ENCODE data around the gene APOBEC3H. TPM values are rescaled to one million over a fixed set of nuclear protein-coding genes. Genes with fewer than 3 reads are reported as not detected.

Gene APOBEC3H
- total and polyA plus RNA-seq, 12 donors: 0.15 to 8.6 (median 0.52) TPM; not detected in 3

- WGBS, 4 donors: 73 to 74% (median 73%) methylated on average over 15 of the region's 15 CpGs
- Histone ChIP-seq H3K27ac (no peak overlapping the region), H3K4me3 (no peak overlapping the region), H3K36me3 (replicated peaks in 1 of 2) (no peaks in the 10 kb centered on the region), H3K9me3 (replicated peaks in 1 of 3) (no peaks in the 10 kb centered on the region), H3K4me1 (replicated peaks in 1 of 2) (no peaks in the 10 kb centered on the region), H3K27me3 (no peaks in the 10 kb centered on the region)
- TF ChIP-seq POLR2A (IDR thresholded peaks at IDR 0.05): no peak
- TF ChIP-seq, protein P1, sequence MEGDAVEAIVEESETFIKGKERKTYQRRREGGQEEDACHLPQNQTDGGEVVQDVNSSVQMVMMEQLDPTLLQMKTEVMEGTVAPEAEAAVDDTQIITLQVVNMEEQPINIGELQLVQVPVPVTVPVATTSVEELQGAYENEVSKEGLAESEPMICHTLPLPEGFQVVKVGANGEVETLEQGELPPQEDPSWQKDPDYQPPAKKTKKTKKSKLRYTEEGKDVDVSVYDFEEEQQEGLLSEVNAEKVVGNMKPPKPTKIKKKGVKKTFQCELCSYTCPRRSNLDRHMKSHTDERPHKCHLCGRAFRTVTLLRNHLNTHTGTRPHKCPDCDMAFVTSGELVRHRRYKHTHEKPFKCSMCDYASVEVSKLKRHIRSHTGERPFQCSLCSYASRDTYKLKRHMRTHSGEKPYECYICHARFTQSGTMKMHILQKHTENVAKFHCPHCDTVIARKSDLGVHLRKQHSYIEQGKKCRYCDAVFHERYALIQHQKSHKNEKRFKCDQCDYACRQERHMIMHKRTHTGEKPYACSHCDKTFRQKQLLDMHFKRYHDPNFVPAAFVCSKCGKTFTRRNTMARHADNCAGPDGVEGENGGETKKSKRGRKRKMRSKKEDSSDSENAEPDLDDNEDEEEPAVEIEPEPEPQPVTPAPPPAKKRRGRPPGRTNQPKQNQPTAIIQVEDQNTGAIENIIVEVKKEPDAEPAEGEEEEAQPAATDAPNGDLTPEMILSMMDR (IDR thresholded peaks at IDR 0.05): no peak
- no peak for DNase-seq
- intact Hi-C loops (cut with DNase I): loop anchor here in 1 of 2 donors (10.0 kb wide), 1 partner anchor 346 kb away; no protein-coding TSS in a partner anchor
Measured at GRCh38 chr22:39110631-39111561, 13.9 kb downstream of the APOBEC3H start.

- intact Hi-C loops (cut with DNase I): loop anchor here in 1 of 2 donors (10.0 kb wide), 1 partner anchor 349 kb away; no protein-coding TSS in a partner anchor
- Histone ChIP-seq H3K9me3 (replicated peaks in 1 of 3) (no peaks in the 10 kb centered on the region), H3K27me3 (no peaks in the 10 kb centered on the region), H3K4me1 (replicated peaks in 1 of 2) (no peaks in the 10 kb centered on the region), H3K27ac (no peak overlapping the region), H3K4me3 (no peak overlapping the region), H3K36me3 (replicated peaks in 1 of 2) (no peaks in the 10 kb centered on the region)
- WGBS, 4 donors: 54 to 65% (median 61%) methylated on average over 6 of the region's 6 CpGs
- no peak for DNase-seq
- TF ChIP-seq POLR2A (IDR thresholded peaks at IDR 0.05): no peak
- TF ChIP-seq, protein P1 (IDR thresholded peaks at IDR 0.05): no peak
Measured at GRCh38 chr22:39114112-39114511, 17.1 kb downstream of the APOBEC3H start.

DNA sequence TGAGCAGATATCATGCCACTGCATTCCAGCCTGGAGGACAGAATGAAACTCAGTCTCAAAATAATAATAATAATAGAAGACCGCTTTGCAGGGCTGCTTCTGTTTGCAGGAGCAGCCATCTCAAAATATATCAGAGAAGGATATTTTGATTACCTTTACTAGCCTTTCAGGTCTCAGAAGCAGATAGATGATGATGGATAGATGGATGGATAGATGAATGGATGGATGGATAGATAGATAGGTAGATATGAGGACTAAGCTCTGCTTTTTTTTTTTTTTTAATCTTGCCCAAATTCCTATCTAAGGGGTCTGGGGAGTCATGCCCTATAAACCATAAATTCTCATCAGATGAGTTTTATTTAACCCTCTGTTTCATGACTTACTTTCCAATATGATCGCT lies 18.5 kb downstream of the APOBEC3H start:
- Histone ChIP-seq H3K36me3 (replicated peaks in 1 of 2) (no peaks in the 10 kb centered on the region), H3K4me1 (replicated peaks in 1 of 2) (no peaks in the 10 kb centered on the region), H3K4me3 (no peak overlapping the region), H3K27me3 (no peaks in the 10 kb centered on the region), H3K27ac (no peak overlapping the region), H3K9me3 (replicated peaks in 1 of 3) (no peaks in the 10 kb centered on the region)
- intact Hi-C loops (cut with DNase I): loop anchor here (5.0 to 10.0 kb wide), 2 partner anchors 108 to 351 kb away; no protein-coding TSS in a partner anchor
- TF ChIP-seq, protein P1 (IDR thresholded peaks at IDR 0.05): no peak
- no peak for TF ChIP-seq POLR2A (IDR thresholded peaks at IDR 0.05)
- DNase-seq: no peak
- 83 to 90% (median 87%) methylated on average over 2 of the region's 2 CpGs for WGBS, 4 donors

DNA sequence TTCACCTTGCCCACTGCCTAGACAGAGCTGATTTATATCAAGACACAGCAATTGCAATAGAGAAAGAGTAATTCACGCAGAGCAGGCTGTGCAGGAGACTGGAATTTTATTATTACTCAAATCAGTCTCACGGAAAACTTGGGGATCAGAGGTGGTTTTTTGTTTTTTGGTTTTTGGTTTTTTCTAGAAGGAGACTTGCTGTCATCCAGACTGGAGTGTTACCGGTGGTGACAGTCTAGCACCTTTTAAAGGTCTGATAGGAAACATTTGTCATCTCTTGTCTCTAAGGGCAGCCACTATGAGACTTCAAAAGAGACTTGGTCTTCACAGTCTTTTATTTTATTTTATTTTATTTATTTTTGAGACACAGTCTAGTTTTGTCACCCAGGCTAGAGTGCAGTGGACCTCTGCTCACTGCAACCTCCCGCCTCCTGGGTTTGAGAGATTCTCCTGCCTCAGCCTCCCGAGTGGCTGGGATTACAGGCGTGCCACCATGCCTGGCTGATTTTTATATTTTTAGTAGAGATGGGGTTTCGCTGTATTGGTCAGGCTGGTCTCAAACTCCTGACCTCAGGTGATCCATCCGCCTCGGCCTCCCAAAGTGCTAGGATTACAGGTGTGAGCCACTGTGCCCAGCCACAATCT lies 19.1 kb downstream of the APOBEC3H start:
- no peak for TF ChIP-seq POLR2A (IDR thresholded peaks at IDR 0.05)
- TF ChIP-seq, protein P1 (IDR thresholded peaks at IDR 0.05): no peak
- intact Hi-C loops (cut with DNase I): loop anchor here (5.0 to 10.0 kb wide), 2 partner anchors 109 to 351 kb away; no protein-coding TSS in a partner anchor
- Histone ChIP-seq H3K27ac (no peak overlapping the region), H3K36me3 (replicated peaks in 1 of 2) (no peaks in the 10 kb centered on the region), H3K9me3 (replicated peaks in 1 of 3) (no peaks in the 10 kb centered on the region), H3K27me3 (no peaks in the 10 kb centered on the region), H3K4me3 (no peak overlapping the region), H3K4me1 (replicated peaks in 1 of 2) (no peaks in the 10 kb centered on the region)
- DNase-seq: no peak
- 78 to 87% (median 83%) methylated on average over 9 of the region's 9 CpGs for WGBS, 4 donors

Measured in adrenal gland (tissue), 12 donors.